Ishikawa (cell line): ENCODE measurements around the gene TES.

Experiments
- CEBPB ChIP-seq: IDR thresholded peaks from 2 replicates; pipeline ENCODE4 v1.6.1; 2012
- CREB1 ChIP-seq: IDR thresholded peaks from 2 replicates; pipeline ENCODE4 v1.6.1; 2012; ENCODE audit warnings: low read depth
- EP300 ChIP-seq: IDR thresholded peaks from 2 replicates; pipeline ENCODE4 v1.6.1; 2012; ENCODE audit warnings: borderline replicate concordance
- FOXM1 ChIP-seq: IDR thresholded peaks from 2 replicates; pipeline ENCODE4 v1.6.1; 2012; ENCODE audit warnings: low read depth, borderline replicate concordance
- NFIC ChIP-seq: IDR thresholded peaks from 2 replicates; pipeline ENCODE4 v1.6.1; 2012
- RAD21 ChIP-seq: IDR thresholded peaks from 2 replicates; pipeline ENCODE4 v1.6.1; 2012; ENCODE audit warnings: low read depth
- TAF1 ChIP-seq: IDR thresholded peaks from 2 replicates; pipeline ENCODE4 v1.6.1; 2012; ENCODE audit warnings: low read depth, mild to moderate bottlenecking
- TEAD4 ChIP-seq: IDR thresholded peaks from 2 replicates; pipeline ENCODE4 v1.6.1; 2012
- YY1 ChIP-seq: IDR thresholded peaks from 2 replicates; pipeline ENCODE4 v1.6.1; 2012; ENCODE audit warnings: low read depth
- ZBTB7A ChIP-seq: IDR thresholded peaks from 2 replicates; pipeline ENCODE4 v1.6.1; 2012; ENCODE audit warnings: low read depth
- TF ChIP-seq, protein P1 (sequence below): IDR thresholded peaks from 2 replicates; pipeline ENCODE4 v1.6.1; 2012; ENCODE audit warnings: low read depth, mild to moderate bottlenecking

DNA sequence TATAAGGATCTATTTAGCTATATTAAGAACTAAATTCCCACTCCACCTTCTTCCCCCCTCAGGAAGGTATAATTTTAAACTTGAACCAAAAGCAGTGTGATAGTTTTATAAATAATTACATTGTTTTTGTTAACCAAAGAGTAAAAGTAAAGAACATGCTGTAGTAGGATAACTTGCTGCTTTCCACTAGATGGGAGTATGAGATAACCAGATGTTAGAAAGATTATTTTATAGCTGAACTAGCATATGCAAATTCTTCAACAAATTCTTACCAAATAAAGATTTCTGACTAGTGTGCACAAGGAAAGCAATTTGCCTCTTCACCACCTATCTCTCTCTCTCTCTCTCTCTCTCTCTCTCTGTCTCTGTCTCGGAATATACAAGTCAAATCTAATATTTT, 31.8 kb downstream of the TES start:
- TF ChIP-seq YY1 = no peak
- TF ChIP-seq CREB1 = no peak
- no peak for TF ChIP-seq CEBPB
- TF ChIP-seq NFIC = no peak
- no peak for TF ChIP-seq TAF1
- TF ChIP-seq FOXM1 = no peak
- TF ChIP-seq EP300 = no peak
- TF ChIP-seq, protein P1, sequence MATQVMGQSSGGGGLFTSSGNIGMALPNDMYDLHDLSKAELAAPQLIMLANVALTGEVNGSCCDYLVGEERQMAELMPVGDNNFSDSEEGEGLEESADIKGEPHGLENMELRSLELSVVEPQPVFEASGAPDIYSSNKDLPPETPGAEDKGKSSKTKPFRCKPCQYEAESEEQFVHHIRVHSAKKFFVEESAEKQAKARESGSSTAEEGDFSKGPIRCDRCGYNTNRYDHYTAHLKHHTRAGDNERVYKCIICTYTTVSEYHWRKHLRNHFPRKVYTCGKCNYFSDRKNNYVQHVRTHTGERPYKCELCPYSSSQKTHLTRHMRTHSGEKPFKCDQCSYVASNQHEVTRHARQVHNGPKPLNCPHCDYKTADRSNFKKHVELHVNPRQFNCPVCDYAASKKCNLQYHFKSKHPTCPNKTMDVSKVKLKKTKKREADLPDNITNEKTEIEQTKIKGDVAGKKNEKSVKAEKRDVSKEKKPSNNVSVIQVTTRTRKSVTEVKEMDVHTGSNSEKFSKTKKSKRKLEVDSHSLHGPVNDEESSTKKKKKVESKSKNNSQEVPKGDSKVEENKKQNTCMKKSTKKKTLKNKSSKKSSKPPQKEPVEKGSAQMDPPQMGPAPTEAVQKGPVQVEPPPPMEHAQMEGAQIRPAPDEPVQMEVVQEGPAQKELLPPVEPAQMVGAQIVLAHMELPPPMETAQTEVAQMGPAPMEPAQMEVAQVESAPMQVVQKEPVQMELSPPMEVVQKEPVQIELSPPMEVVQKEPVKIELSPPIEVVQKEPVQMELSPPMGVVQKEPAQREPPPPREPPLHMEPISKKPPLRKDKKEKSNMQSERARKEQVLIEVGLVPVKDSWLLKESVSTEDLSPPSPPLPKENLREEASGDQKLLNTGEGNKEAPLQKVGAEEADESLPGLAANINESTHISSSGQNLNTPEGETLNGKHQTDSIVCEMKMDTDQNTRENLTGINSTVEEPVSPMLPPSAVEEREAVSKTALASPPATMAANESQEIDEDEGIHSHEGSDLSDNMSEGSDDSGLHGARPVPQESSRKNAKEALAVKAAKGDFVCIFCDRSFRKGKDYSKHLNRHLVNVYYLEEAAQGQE = no peak
- no peak for TF ChIP-seq TEAD4
- TF ChIP-seq RAD21 = no peak
- no peak for TF ChIP-seq ZBTB7A
